ENCODE results near the gene DCAKD.

DNA sequence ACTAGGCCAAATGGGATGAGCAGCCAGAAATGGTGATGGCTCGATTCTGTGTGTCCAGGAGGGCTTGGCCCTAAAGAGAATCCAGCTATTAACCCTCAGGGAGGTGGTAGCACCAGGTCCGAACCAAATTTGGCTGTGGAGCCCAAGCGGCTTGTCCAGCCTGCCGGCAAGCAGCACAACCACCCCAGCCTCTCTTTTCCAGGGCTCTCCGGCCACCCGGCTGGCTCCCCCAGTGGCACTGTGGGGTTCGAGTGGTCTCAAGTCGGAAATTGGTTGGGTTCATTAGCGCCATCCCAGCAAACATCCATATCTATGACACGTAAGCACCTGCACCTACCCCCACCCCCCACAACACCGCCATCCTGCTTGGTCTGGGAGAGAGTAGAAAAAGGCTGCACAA, 45.5 kb upstream of the DCAKD start:
- TF ChIP-seq SP1 (CRISPR knock-in tag; conservative IDR thresholded peaks at IDR 0.05) (no peak), KAT7 (CRISPR knock-in tag; IDR thresholded peaks at IDR 0.05; ENCODE audit: borderline replicate concordance) (no peak), SMAD4 (CRISPR knock-in tag; IDR thresholded peaks at IDR 0.05) (no peak)
- TF ChIP-seq, protein P1, sequence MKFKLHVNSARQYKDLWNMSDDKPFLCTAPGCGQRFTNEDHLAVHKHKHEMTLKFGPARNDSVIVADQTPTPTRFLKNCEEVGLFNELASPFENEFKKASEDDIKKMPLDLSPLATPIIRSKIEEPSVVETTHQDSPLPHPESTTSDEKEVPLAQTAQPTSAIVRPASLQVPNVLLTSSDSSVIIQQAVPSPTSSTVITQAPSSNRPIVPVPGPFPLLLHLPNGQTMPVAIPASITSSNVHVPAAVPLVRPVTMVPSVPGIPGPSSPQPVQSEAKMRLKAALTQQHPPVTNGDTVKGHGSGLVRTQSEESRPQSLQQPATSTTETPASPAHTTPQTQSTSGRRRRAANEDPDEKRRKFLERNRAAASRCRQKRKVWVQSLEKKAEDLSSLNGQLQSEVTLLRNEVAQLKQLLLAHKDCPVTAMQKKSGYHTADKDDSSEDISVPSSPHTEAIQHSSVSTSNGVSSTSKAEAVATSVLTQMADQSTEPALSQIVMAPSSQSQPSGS (CRISPR knock-in tag; IDR thresholded peaks at IDR 0.05; ENCODE audit: borderline replicate concordance, low read depth), result no peak
- TF ChIP-seq, protein P2, sequence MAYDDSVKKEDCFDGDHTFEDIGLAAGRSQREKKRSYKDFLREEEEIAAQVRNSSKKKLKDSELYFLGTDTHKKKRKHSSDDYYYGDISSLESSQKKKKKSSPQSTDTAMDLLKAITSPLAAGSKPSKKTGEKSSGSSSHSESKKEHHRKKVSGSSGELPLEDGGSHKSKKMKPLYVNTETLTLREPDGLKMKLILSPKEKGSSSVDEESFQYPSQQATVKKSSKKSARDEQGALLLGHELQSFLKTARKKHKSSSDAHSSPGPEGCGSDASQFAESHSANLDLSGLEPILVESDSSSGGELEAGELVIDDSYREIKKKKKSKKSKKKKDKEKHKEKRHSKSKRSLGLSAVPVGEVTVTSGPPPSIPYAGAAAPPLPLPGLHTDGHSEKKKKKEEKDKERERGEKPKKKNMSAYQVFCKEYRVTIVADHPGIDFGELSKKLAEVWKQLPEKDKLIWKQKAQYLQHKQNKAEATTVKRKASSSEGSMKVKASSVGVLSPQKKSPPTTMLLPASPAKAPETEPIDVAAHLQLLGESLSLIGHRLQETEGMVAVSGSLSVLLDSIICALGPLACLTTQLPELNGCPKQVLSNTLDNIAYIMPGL (CRISPR knock-in tag; IDR thresholded peaks at IDR 0.05), result no peak
- TF ChIP-seq, protein P3, sequence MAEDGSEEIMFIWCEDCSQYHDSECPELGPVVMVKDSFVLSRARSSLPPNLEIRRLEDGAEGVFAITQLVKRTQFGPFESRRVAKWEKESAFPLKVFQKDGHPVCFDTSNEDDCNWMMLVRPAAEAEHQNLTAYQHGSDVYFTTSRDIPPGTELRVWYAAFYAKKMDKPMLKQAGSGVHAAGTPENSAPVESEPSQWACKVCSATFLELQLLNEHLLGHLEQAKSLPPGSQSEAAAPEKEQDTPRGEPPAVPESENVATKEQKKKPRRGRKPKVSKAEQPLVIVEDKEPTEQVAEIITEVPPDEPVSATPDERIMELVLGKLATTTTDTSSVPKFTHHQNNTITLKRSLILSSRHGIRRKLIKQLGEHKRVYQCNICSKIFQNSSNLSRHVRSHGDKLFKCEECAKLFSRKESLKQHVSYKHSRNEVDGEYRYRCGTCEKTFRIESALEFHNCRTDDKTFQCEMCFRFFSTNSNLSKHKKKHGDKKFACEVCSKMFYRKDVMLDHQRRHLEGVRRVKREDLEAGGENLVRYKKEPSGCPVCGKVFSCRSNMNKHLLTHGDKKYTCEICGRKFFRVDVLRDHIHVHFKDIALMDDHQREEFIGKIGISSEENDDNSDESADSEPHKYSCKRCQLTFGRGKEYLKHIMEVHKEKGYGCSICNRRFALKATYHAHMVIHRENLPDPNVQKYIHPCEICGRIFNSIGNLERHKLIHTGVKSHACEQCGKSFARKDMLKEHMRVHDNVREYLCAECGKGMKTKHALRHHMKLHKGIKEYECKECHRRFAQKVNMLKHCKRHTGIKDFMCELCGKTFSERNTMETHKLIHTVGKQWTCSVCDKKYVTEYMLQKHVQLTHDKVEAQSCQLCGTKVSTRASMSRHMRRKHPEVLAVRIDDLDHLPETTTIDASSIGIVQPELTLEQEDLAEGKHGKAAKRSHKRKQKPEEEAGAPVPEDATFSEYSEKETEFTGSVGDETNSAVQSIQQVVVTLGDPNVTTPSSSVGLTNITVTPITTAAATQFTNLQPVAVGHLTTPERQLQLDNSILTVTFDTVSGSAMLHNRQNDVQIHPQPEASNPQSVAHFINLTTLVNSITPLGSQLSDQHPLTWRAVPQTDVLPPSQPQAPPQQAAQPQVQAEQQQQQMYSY (CRISPR knock-in tag; IDR thresholded peaks at IDR 0.05), result no peak
